NCI-H128 (cell line): ENCODE data around the gene SLC13A1.
"Not testable (repeated sequence)": the region's sequence is repeated elsewhere in the genome, so short reads cannot be mapped to it uniquely, and the experiment has no call there.

ENCODE experiments used
- DNase-seq: peaks from one replicate; lab custom pipeline; 2025; ENCODE audit not compliant: unreplicated experiment; lab: John Stamatoyannopoulos, UW

Gene SLC13A1

DNA sequence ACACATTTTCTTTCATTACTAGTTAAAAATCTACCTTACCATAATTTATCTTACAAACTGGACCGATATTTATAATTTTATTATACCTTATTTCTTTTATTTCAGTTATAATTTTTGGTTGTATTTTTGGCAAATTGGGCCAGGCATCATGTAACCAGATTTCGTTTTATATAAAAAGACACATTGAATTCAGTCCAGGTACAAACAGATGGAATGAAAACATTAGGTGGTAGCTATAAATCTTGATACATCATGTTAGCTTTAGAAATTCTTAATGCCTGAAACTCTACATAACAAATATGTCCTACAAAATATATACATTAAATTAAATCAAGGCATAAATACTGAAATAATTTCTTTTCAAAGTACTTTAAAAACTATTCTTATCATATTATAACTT, 73.1 kb downstream of the SLC13A1 start:
- DNase-seq: no peak

DNA sequence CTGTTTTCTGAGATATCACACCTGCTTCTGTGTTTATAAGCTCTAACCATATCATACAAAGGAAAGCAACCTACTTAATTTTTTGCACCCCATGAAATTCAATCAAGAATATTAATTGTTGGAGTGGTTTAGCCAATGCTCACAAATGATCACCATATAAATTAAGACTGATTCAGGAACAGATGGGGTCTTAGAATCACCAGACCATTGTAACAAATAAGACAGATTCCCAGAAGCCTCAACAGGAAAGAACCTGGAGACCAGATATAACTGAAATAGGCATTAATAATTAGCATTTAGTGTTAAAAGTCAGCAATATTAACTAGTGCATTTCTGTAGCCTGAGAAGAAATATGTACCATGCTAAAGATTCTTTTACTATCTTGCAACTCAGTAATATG, 73.6 kb downstream of the SLC13A1 start:
- DNase-seq: no peak

- no peak for DNase-seq
Observed at GRCh38 chr7:123125231-123125630, 74.5 kb downstream of the SLC13A1 start.

DNA sequence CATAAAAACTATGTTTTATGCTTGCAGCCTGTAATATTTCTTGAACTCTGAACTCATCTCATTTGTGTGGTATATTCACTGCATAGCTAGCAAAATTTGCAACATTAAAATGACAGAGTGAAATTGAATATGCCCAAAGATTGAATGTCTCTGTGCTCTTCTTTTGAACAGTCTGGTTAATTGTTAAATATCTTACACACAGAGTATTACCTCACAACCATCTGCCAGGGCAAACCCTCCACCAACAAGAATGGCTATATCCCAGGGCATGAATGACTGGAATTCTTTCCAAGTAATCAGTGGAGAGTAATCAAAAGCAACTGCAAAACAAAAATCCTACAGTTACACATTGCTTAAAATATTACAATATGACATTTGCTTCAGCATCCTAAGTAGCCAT, 76.9 kb downstream of the SLC13A1 start:
- DNase-seq: no peak

GRCh38 chr7:123120286-123120685, 79.5 kb downstream of the SLC13A1 start:
- no peak for DNase-seq

- DNase-seq: no peak
Observed at GRCh38 chr7:123115331-123115730, 84.4 kb downstream of the SLC13A1 start.

DNA sequence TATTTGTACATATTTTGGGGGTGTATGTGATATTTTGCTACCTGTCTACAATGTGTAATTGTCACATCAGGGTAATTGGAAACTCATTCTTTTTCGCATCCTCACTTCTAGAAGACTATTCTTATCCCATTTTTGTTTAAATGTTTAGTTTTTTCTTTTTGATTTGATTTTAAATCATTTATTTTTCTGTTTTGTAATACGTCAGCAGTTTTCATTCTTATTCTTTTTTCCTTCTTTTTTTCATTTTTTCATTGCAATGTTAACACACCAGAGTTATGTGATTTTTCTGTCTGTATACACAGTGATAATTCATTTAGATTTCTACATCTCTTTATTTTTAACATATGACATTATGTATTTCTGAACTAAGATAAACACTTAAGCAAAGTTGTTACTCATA, 85.5 kb downstream of the SLC13A1 start:
- no peak for DNase-seq

DNA sequence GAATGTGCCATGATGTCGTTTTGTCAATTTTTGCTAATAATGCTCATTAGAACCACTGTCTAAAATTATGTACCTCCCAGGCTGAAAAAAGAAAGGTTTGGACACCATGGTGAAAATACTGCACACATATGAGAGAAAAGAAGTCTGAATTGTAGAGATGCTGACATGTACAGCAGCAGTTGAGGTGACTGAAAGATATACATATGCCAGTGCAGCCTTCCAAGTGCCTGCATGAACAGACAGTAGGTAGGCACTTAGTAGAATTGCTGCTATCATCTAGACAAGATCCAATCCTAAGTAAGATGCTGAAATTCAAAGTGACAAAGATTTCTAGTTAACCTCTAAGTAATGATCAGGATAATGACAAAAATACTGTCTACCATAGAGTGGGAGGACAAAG, 86.9 kb downstream of the SLC13A1 start:
- no peak for DNase-seq

DNA sequence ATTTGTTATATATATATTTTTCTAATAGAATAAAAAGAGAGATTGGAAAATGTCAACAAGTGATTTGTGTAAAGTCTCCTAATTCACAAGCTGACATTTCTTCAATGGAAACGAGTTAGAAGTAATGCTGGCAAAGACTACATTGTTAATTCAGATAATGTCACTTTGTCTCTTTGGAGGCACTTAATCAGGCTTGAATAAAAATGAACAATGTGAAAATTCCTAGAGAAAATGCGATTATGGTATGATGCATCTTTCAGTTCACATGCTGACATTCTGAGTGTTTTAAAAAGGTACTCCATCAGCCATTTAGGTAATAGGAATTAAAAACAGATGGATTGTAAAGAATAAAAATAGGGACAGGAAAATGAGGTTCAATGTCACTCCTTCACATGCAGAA, 100.1 kb downstream of the SLC13A1 start:
- no peak for DNase-seq

DNA sequence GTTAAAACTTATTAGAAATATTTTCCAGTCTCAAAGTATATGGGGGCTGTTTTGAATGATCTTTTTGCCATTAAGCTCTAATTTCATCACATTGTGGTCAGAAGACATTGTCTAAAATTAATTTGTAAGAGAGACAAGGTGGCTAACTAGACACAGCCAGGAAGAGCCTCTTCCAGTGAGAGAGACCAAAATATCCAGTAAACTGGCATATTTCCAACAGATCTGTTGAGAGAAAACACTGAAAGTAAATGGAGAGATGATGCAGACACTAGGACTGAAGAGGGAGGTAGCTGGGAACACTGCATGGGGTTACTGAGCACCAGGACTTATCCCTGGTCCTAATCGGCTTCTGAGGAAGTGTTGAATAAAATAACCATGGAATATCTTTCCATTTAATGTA, 102.8 kb downstream of the SLC13A1 start:
- no peak for DNase-seq

DNA sequence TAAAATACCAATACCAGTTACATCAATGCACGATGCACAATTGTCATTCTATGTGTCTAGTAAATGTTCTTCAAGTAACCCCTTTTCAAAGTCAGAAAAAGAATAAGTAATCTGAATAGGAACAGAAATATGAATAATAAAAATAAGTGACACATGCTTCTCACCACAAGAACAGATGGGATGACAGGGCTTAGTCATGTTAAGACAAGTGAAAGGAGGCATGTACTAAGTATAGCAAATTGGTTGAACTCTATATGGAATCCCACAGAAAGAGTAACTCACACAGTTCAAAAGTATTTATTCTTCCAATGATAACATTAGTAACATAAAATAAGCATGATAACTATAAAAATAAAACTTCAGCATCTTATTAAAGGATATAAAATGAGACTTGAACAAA, 103.3 kb downstream of the SLC13A1 start:
- DNase-seq: no peak

DNA sequence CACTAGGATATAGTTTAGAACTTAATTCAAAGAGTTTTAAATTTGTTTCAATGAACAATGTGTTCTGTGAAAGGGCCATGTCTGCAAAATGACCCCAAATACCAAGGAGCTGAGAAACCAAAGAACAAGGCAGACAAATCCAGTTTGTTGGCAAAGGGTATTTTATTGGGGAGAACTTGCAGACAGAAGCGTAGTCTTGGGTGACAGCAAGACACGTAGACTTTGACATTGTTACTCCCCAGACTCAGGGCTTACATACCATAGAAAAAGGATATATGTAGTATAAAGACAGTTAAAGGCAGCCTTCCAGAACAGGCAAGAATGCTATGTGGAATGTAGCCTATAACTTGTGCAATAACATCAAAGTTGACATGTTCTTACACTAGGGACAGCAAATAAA, 109.3 kb downstream of the SLC13A1 start:
- no peak for DNase-seq

- not testable (repeated sequence) for DNase-seq
Observed at GRCh38 chr7:123086910-123087309, 112.9 kb downstream of the SLC13A1 start.

GRCh38 chr7:123084861-123085260, 114.9 kb downstream of the SLC13A1 start:
- DNase-seq: not testable (repeated sequence)

GRCh38 chr7:123079021-123079420, 120.7 kb downstream of the SLC13A1 start:
- DNase-seq: no peak

DNA sequence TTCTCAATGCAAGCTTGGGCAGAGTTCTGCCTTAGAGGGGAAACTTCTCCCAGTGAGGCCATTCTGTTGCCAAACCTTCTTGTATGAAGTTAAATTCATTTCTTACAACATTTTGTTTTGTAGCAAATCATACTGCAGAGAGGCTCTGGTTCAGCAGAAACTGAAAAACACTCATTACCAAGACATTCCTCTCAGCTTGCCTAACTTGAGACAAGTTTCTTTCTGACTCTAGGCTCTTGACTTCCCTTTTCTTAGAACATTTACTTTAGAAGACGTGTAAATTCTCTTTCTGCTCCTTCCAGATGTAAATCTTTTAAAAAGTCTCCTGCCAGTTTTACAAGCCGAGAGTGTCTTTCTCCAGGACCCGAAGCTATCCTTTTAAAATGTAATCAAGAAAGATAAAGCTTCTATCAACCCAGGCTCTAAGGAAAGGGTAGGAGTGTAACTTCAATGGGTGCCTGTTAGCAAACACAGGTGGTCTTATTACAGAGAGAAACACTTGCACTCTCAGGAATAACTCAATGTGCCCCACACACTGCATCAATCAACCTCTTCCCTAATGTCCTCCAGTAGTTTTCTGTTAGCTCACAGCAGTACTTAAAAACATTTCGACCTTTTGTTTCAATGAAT, 123.8 kb downstream of the SLC13A1 start:
- no peak for DNase-seq

DNA sequence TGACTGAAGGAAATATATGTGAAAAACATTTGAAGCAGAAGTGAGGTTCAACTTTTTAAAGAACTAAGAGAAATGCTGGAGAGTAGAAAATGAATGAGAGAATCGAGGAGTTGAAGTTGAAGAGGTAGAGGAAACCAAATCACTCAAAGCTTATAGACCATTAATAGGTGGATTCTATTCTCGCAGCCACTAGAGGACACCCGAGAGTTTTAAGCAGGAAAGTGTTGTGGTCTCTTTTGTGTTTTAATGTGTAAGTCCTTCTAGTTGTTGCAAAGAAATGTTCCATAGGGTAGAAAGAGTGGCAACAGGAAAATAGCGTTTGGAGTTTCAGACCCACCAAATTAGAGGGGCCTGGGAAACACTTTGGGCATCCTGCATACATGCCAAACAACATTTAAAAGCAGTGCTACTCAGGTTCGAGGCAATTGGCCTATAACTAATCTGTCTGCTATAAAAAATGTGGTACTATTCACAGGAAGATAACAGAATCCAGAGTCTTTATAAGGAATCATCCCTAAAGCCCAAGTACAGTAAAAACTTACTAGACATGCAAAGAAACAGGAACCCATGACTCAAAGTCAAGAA, 129.0 kb downstream of the SLC13A1 start:
- no peak for DNase-seq

DNA sequence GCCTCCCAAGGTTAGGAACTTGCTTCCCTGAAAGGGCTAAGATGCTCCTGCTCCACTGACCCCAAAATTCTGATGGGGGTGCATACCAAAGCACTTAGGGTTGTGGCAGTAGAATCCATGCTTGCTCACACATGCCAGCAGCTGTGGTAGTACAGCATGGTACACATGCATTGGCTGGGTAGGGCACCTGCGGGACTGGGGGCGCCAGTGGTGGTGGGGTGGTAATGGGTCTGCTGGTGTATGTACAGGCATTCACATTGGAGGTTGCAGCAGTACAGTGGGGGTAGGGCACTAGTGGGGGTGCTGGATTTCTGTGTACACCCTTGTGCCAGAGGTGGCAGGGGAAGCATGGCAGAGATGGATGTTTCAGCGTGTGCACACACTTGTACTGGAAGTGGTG, 132.0 kb downstream of the SLC13A1 start:
- DNase-seq: no peak
